ENCODE measurements around the gene S100PBP.

S100PBP gene

GRCh38 chr1:32773764-32774463, 43.5 kb upstream of the S100PBP start:
- Histone ChIP-seq H3K4me1 (ENCODE audit: control insufficient read depth, insufficient read depth, low read length, poor library complexity, severe bottlenecking) (no peaks in the 10 kb centered on the region), H3K27me3 (replicated peaks; ENCODE audit: control insufficient read depth, insufficient read depth, low read length, poor library complexity, severe bottlenecking) (no peaks in the 10 kb centered on the region), H3K36me3 (ENCODE audit: control insufficient read depth, insufficient read depth, low read length) (peaks cover 16% of the 10 kb centered on the region), H3K4me3 (ENCODE audit: insufficient read depth, low read depth, low read length, poor library complexity, severe bottlenecking) (no peak overlapping the region), H3K9me3 (ENCODE audit: control insufficient read depth, low read length) (no peaks in the 10 kb centered on the region), H3K27ac (ENCODE audit: insufficient read depth, low read length, poor library complexity, severe bottlenecking) (no peak overlapping the region)
- DNase-seq, result no peak

GRCh38 chr1:32774464-32774808, 43.0 kb upstream of the S100PBP start:
- Histone ChIP-seq H3K4me3 (ENCODE audit: insufficient read depth, low read depth, low read length, poor library complexity, severe bottlenecking) (no peak overlapping the region), H3K27ac (ENCODE audit: insufficient read depth, low read length, poor library complexity, severe bottlenecking) (no peak overlapping the region), H3K9me3 (ENCODE audit: control insufficient read depth, low read length) (no peaks in the 10 kb centered on the region), H3K27me3 (replicated peaks; ENCODE audit: control insufficient read depth, insufficient read depth, low read length, poor library complexity, severe bottlenecking) (no peaks in the 10 kb centered on the region), H3K36me3 (ENCODE audit: control insufficient read depth, insufficient read depth, low read length) (peaks cover 22% of the 10 kb centered on the region), H3K4me1 (ENCODE audit: control insufficient read depth, insufficient read depth, low read length, poor library complexity, severe bottlenecking) (no peaks in the 10 kb centered on the region)
- DNase-seq, result no peak

- Histone ChIP-seq H3K9me3 (ENCODE audit: control insufficient read depth, low read length) (no peaks in the 10 kb centered on the region), H3K4me3 (ENCODE audit: insufficient read depth, low read depth, low read length, poor library complexity, severe bottlenecking) (no peak overlapping the region), H3K27ac (ENCODE audit: insufficient read depth, low read length, poor library complexity, severe bottlenecking) (no peak overlapping the region), H3K27me3 (replicated peaks; ENCODE audit: control insufficient read depth, insufficient read depth, low read length, poor library complexity, severe bottlenecking) (no peaks in the 10 kb centered on the region), H3K36me3 (ENCODE audit: control insufficient read depth, insufficient read depth, low read length) (peaks cover 28% of the 10 kb centered on the region), H3K4me1 (ENCODE audit: control insufficient read depth, insufficient read depth, low read length, poor library complexity, severe bottlenecking) (no peaks in the 10 kb centered on the region)
- no peak for DNase-seq
Observed at GRCh38 chr1:32774950-32775634, 42.4 kb upstream of the S100PBP start.

GRCh38 chr1:32775640-32776337, 41.7 kb upstream of the S100PBP start:
- no peak for DNase-seq
- no peak overlapping the region for H3K4me3 ChIP-seq (ENCODE audit: insufficient read depth, low read depth, low read length, poor library complexity, severe bottlenecking)
- no peaks in the 10 kb centered on the region for H3K27me3 ChIP-seq (replicated peaks; ENCODE audit: control insufficient read depth, insufficient read depth, low read length, poor library complexity, severe bottlenecking)
- H3K9me3 ChIP-seq (ENCODE audit: control insufficient read depth, low read length), result no peaks in the 10 kb centered on the region
- no peaks in the 10 kb centered on the region for H3K4me1 ChIP-seq (ENCODE audit: control insufficient read depth, insufficient read depth, low read length, poor library complexity, severe bottlenecking)
- no peak overlapping the region for H3K27ac ChIP-seq (ENCODE audit: insufficient read depth, low read length, poor library complexity, severe bottlenecking)
- peaks cover 35% of the 10 kb centered on the region for H3K36me3 ChIP-seq (ENCODE audit: control insufficient read depth, insufficient read depth, low read length)

GRCh38 chr1:32779242-32779641, 38.2 kb upstream of the S100PBP start:
- H3K27ac ChIP-seq (ENCODE audit: insufficient read depth, low read length, poor library complexity, severe bottlenecking), result no peak overlapping the region
- H3K4me3 ChIP-seq (ENCODE audit: insufficient read depth, low read depth, low read length, poor library complexity, severe bottlenecking), result no peak overlapping the region
- no peak for DNase-seq
- H3K27me3 ChIP-seq (replicated peaks; ENCODE audit: control insufficient read depth, insufficient read depth, low read length, poor library complexity, severe bottlenecking), result no peaks in the 10 kb centered on the region
- H3K9me3 ChIP-seq (ENCODE audit: control insufficient read depth, low read length), result no peaks in the 10 kb centered on the region
- H3K36me3 ChIP-seq (ENCODE audit: control insufficient read depth, insufficient read depth, low read length), result peaks cover 59% of the 10 kb centered on the region
- H3K4me1 ChIP-seq (ENCODE audit: control insufficient read depth, insufficient read depth, low read length, poor library complexity, severe bottlenecking), result no peaks in the 10 kb centered on the region

- no peak for DNase-seq
- Histone ChIP-seq H3K36me3 (ENCODE audit: control insufficient read depth, insufficient read depth, low read length) (peaks cover 61% of the 10 kb centered on the region), H3K27me3 (replicated peaks; ENCODE audit: control insufficient read depth, insufficient read depth, low read length, poor library complexity, severe bottlenecking) (no peaks in the 10 kb centered on the region), H3K9me3 (ENCODE audit: control insufficient read depth, low read length) (no peaks in the 10 kb centered on the region), H3K4me1 (ENCODE audit: control insufficient read depth, insufficient read depth, low read length, poor library complexity, severe bottlenecking) (no peaks in the 10 kb centered on the region), H3K27ac (ENCODE audit: insufficient read depth, low read length, poor library complexity, severe bottlenecking) (no peak overlapping the region), H3K4me3 (ENCODE audit: insufficient read depth, low read depth, low read length, poor library complexity, severe bottlenecking) (no peak overlapping the region)
Observed at GRCh38 chr1:32780005-32780404, 37.4 kb upstream of the S100PBP start.

GRCh38 chr1:32780628-32781234, 36.7 kb upstream of the S100PBP start:
- H3K27ac ChIP-seq (ENCODE audit: insufficient read depth, low read length, poor library complexity, severe bottlenecking), result no peak overlapping the region
- no peaks in the 10 kb centered on the region for H3K9me3 ChIP-seq (ENCODE audit: control insufficient read depth, low read length)
- peaks cover 56% of the 10 kb centered on the region for H3K36me3 ChIP-seq (ENCODE audit: control insufficient read depth, insufficient read depth, low read length)

GRCh38 chr1:32782086-32782485, 35.4 kb upstream of the S100PBP start:
- Histone ChIP-seq H3K36me3 (ENCODE audit: control insufficient read depth, insufficient read depth, low read length) (peaks cover 66% of the 10 kb centered on the region), H3K27ac (ENCODE audit: insufficient read depth, low read length, poor library complexity, severe bottlenecking) (no peak overlapping the region), H3K27me3 (replicated peaks; ENCODE audit: control insufficient read depth, insufficient read depth, low read length, poor library complexity, severe bottlenecking) (no peaks in the 10 kb centered on the region), H3K9me3 (ENCODE audit: control insufficient read depth, low read length) (no peaks in the 10 kb centered on the region), H3K4me1 (ENCODE audit: control insufficient read depth, insufficient read depth, low read length, poor library complexity, severe bottlenecking) (no peaks in the 10 kb centered on the region), H3K4me3 (ENCODE audit: insufficient read depth, low read depth, low read length, poor library complexity, severe bottlenecking) (no peak overlapping the region)
- no peak for DNase-seq

More at GRCh38 chr1:32780628-32781234, 36.7 kb upstream of the S100PBP start:
- no peak for DNase-seq
- Histone ChIP-seq H3K4me1 (ENCODE audit: control insufficient read depth, insufficient read depth, low read length, poor library complexity, severe bottlenecking) (no peaks in the 10 kb centered on the region), H3K4me3 (ENCODE audit: insufficient read depth, low read depth, low read length, poor library complexity, severe bottlenecking) (no peak overlapping the region), H3K27me3 (replicated peaks; ENCODE audit: control insufficient read depth, insufficient read depth, low read length, poor library complexity, severe bottlenecking) (no peaks in the 10 kb centered on the region)

GRCh38 chr1:32783851-32784250, 33.6 kb upstream of the S100PBP start:
- Histone ChIP-seq H3K27ac (ENCODE audit: insufficient read depth, low read length, poor library complexity, severe bottlenecking) (no peak overlapping the region), H3K27me3 (replicated peaks; ENCODE audit: control insufficient read depth, insufficient read depth, low read length, poor library complexity, severe bottlenecking) (no peaks in the 10 kb centered on the region), H3K36me3 (ENCODE audit: control insufficient read depth, insufficient read depth, low read length) (peaks cover 63% of the 10 kb centered on the region), H3K4me3 (ENCODE audit: insufficient read depth, low read depth, low read length, poor library complexity, severe bottlenecking) (no peak overlapping the region), H3K9me3 (ENCODE audit: control insufficient read depth, low read length) (no peaks in the 10 kb centered on the region), H3K4me1 (ENCODE audit: control insufficient read depth, insufficient read depth, low read length, poor library complexity, severe bottlenecking) (no peaks in the 10 kb centered on the region)
- DNase-seq, result no peak

- Histone ChIP-seq H3K36me3 (ENCODE audit: control insufficient read depth, insufficient read depth, low read length) (peaks cover 58% of the 10 kb centered on the region), H3K27ac (ENCODE audit: insufficient read depth, low read length, poor library complexity, severe bottlenecking) (no peak overlapping the region), H3K27me3 (replicated peaks; ENCODE audit: control insufficient read depth, insufficient read depth, low read length, poor library complexity, severe bottlenecking) (no peaks in the 10 kb centered on the region), H3K9me3 (ENCODE audit: control insufficient read depth, low read length) (no peaks in the 10 kb centered on the region), H3K4me3 (ENCODE audit: insufficient read depth, low read depth, low read length, poor library complexity, severe bottlenecking) (no peak overlapping the region), H3K4me1 (ENCODE audit: control insufficient read depth, insufficient read depth, low read length, poor library complexity, severe bottlenecking) (no peaks in the 10 kb centered on the region)
- no peak for DNase-seq
Observed at GRCh38 chr1:32784817-32785216, 32.6 kb upstream of the S100PBP start.

All from effector memory CD4-positive, alpha-beta T cell (primary cell).